Suppressor macrophage (primary cell): ENCODE data around the gene DPP9.

ENCODE experiments used
- DNase-seq, 4 experiments: peaks; one replicate each; pipeline ENCODE4 v3.0.0-alpha.2; 2020 to 2022

DPP9 gene

DNA sequence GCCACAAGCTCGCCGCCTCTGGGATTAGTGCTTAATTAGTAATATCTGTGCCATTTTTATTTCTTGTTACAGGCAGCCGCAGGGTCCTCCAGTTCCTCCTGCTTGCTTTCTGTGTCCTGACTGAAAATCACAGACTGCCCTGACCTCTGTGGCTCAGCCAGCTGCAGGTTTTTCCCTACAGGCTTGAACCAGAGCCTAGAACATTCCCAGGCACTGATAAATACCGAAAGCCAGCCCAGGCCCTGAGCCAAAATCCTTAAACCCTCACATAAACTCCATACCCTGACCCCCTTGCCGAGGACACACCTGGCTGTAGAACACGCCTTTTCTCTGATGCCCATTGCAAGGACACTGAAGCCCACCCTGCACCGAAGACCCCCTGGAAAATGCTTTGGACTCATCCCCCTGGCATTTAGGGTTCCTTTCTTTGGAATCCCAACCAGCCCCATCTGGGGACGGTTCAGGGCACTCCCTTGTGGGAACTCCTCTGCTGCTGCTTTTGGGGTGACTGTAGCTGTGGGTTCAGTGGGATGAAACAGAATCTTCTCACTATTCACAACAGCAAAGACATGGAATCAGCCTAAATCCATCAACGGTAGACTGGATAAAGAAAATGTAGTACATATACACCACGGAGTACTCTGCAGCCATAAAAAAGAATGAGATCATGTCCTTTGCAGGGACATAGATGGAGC is 15.5 kb downstream of the DPP9 start:
- no peak for DNase-seq

DNA sequence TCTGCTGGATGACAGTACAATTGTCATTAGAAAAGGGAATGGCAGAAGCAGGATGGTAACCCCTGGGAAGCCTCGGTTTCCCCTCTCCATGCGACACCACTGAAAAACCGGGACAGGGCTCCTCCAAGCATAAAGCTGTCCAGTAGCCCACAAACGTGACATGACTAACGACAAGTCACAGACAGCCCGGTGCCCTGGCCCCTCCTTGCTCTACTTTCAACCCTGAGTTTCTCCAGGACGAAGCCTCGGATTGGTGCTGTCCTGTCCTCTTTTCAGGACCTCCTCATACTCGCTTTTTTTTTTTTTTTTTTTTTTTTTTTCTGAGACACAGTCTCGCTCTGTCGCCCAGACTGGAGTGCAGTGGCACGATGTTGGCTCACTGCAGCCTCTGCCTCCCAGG is 16.3 kb downstream of the DPP9 start:
- no peak for DNase-seq

DNA sequence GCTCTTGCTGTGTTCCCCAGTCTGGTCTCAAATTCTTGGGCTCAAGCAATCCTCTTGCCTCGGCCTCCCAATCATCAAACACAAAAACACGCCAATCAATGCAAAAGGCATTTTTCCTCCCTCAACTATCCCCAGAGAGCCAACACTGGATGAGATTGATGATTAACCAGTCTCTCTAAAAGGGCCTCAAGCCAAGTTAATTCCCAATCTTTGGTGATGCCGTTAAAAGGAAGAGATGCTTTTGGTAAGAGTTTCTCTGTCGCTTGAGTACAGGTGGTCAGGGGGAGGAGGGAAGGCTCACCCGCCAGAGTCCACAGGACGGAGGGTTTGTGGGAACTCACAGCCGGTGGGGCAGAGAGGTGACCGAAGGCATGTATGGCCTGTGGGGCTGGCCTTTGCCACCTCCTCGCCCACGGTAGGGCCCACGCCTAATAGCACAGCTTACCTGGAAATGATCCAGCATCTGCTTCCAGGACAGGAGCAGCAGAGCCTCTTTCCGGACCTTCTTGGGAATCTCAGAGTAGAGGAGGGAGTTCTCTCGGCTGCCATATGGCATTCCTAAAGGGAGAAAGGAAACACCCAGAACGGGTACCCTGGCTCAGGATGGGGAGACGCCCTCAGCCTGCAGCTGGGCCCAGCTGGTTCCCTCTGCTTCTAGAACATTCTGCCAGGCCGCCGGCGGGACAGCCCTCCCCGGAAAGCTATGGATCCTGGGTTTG is 18.1 kb downstream of the DPP9 start:
- no peak for DNase-seq

DNA sequence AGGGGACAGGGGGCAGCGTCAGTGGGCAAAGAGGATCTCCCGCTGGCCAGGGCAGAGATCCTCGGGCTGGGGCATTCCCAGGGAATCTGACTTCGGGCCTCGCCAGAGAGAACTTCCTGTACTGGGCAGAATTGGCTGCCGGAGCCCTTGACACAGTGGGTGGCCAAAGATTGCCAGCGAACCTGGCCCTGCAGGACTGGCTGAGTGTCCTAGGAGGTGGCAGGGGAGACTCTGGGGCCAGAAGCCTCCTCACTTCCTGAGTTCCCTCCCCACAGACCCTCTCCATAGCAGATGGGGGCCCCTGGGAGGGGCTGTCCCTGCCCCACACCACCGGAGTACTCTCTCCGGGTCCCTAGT is 19.3 kb downstream of the DPP9 start:
- DNase-seq: no peak

DNA sequence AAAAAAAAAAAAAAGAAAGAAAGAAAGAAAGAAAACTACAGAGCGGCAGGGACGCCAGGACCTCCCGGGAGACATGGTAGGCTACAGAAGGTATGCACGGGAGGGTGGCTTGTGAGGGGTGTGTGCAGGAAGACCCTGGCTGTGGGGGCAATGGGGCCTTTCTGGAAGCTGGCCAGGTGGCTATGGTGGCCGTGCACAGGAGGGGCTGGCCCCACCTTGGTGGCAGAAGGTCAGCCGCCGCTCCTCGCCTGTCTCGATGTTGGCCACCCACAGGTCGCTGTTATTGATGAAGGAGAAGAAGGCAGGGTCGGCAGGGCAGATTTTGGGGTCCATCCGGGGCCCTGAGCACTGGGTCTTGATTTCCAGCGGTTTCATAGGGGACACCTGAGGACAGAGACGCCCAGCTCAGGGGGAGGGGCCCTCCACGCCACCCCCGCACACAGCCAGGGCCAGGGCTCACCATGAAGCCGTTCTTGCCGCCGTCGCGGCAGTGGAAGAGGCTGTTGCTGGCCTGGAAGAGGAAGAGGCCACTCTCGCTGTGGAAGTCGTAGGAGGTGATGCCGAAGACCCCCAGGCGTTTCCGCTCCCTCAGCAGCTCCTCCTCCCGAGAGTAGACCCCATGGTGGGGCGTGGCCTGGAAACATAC is 19.8 kb downstream of the DPP9 start:
- DNase-seq: no peak

DNA sequence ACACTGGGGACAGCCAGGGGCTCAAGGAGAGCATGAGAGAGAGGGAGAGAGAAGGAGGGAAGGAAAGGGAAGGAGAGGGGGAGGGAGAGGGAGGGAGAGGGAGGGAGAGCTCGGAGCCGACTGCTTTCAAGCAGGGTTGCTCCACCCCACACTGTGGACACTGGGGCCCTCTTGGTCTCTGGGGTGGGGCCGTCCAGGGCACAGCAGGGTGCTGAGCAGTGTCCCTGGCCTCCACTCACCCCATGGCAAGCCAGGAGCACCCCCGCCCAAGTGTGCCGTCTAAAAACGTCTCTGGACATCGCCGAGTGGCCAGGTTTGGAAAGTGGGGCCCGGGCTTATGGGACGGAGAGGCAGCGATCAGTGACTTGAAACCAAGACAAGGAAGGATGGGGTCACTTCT is 20.9 kb downstream of the DPP9 start:
- no peak for DNase-seq

DNA sequence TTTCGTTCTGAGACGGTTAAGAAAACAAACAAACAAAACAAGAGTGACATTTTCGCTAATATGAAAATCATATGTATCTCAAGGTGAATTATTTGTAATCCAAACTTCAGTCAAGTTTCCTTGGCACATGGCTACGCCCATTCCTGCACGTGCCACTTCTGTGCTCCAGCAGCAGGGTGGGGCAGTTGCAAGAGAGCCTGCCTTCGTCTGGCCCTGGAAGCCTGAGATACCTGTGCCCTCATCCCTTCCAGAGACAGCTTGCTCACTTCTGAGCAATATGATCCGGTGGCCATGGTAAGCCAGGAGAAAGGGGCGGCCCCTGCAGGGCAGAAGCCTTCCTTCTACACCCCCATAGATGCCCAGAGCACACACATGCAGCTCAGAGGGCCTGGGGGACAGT is 22.1 kb downstream of the DPP9 start:
- DNase-seq: no peak

DNA sequence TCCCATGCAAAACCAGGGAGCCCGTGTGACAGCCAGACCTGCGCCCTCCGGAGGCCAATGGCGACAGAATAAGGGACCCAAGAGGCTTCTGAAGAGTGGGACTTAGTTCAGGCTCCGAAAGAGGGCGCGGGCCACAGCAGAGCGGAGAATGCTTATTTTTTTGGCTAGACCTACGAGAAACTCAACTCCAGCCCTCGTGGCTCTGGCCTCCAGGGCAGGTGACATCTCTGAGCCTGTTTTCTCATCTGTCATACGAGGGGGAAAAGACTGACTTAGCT is 23.0 kb downstream of the DPP9 start:
- no peak for DNase-seq

DNA sequence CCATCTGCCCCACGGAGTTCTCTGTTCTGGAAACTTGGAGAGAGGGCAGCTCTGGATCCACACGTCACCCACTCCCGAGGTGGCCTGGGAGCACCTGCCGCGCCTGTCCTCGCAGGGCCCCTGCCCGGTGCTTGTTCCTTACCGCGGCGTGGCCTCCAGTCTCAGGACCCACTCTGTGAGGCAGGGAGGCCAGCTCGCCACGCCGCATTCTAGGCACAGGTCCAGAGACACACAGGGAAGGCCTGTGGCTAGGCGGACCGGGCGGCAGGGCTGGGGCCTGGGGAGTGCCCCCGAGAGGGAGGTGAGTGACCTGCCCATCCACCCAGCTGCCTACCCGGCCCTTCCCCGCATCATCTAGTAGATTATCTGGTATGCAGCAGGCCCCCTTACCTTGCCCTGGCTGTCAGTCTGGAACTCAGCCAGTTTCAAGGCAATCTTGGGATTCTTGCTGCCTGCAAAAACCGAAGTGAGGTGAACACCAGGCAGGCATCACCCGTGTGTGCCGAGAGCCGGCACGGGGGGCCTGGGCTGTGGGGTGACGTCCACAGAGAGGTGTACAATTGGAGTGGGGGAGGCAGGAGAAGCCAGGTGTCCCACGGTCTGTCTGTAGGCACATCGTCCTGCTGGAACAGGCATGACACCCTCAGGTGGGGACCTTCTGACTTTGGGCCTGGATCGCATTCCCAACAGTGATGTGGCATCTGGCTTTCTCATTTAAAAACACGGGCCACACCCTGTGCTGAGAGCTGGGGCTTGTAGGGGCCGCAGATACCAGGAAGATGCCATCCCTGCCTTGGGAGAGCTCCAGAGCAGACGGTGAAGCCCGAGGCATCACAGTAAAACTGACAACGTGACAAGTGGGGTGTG is 23.6 kb downstream of the DPP9 start:
- DNase-seq: no peak

DNA sequence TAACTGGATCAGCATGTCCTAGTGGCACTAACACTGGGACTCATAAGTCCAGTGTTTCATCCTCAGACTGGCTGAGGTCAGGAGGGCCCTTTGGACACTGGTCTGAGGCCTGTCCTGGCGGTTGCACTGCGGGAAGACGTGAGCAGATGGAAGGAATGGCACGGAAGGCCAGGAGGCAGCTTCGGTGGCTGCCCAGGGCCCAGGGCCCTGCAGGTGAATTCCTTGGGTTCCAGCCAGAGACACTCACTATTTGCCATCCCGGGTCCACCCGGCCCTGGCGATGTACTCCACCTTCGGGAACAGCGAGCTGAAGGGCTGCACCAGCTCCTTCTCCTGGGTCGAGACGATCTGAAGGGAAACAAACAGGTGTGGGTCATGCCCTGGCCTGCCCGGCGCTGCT is 26.3 kb downstream of the DPP9 start:
- DNase-seq: no peak

DNA sequence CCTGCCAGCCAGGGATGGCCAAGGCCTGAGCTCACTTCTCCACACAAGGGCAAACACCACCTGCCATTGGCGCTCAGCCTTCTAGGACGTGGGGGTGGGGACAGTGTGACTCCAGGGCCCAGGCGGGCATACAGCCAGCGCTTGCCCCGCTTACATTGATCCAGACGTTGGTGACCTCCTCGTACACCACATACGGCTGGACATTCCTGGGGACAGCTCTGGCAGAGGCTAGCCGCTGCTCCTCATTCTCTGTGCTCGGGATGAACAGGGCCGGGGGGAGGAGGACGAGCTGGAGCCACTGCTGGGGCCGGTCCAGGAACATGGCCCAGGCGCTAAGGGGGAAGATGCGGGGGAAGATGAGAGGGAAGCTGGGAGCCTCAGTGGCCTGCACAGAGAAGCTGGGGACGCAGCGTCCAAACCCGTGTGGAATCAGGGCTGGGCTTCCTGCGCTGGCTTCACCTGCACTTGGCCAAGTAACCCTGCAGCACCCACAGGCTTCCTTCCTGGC is 28.4 kb downstream of the DPP9 start:
- no peak for DNase-seq

DNA sequence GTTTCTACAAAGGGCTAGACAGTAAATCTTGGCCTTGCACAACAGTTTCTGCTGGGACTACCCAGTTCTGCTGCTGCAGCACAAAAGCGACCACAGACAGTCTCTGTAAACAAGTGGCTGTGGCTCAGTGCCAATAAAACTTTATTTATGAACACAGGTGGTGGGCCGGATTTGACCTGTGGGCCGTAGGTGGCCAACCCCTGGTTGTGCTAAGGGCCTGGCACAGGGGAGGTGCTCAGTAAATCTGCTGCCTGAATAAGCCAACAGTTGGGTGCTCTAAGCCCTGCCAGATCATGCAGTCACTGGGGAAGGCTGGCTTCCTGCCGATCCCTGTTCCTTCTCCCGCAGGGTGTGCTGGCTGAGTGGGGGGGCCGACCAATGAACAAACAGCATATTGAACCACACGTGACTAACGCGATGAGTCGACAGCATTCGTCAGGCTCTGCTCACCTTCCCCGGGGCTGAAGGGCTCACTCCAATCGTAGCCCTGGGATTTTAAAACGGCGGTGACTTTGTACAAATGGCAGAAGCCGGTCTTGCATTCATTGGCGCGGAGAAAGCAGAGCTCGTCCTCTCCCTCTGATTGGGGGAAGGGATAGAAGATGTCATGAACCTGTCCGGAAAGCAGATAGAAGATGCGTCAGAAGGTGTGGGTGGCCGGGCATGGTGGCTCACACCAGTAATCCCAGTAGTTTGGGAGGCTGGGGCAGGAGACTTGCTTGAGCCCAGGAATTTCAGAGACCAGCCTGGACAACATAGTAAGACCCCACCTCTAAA is 29.2 kb downstream of the DPP9 start:
- DNase-seq: peak in 3 of 4 experiments; percentile 42 to 70 (median 57)

DNA sequence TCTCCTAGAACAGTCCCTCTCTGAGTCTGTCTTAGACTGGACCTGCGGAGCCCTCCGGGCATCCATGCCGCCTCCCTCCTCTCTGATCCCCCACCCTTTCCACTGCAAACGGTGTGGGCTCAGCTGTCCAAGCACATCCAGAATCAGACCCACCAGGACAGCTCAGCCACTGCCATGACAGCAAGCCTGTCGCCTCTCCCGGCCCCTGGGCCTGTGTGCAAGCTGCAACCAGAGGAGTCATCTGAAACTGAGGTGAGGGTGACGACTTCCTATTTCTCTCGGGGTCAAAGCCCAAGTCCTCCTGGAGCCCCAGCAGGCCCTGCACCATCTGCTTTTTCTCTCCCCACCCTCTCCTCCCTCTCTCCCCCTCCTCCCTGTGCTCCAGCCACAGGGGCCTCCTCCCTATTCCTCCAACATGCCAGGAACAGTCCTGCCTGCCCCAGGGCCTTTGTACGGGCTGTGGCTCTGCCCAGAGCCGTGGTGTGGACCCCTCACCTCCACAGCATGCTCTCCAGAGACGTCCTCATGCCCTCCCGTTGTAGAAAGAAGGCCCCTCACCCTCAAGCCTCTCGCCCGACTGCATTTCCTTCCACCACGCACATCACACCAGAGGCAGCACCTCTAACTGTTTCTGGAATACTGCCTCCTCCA is 30.0 kb downstream of the DPP9 start:
- DNase-seq: peak in 3 of 4 experiments; percentile 13 to 46 (median 38)

DNA sequence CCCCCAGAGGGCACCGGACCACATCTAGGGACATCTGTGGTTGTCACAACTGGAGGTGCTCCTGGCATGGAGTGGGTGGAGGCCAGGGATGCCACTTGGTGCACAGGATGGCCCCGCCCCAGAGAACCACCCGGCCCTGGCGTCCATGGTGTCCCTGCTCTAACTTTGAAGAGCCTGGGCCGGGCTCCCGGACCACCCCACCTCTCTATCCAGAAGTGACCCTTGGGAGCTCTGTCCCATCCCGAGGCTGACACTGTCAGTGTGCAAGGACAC is 30.6 kb downstream of the DPP9 start:
- DNase-seq: no peak

DNA sequence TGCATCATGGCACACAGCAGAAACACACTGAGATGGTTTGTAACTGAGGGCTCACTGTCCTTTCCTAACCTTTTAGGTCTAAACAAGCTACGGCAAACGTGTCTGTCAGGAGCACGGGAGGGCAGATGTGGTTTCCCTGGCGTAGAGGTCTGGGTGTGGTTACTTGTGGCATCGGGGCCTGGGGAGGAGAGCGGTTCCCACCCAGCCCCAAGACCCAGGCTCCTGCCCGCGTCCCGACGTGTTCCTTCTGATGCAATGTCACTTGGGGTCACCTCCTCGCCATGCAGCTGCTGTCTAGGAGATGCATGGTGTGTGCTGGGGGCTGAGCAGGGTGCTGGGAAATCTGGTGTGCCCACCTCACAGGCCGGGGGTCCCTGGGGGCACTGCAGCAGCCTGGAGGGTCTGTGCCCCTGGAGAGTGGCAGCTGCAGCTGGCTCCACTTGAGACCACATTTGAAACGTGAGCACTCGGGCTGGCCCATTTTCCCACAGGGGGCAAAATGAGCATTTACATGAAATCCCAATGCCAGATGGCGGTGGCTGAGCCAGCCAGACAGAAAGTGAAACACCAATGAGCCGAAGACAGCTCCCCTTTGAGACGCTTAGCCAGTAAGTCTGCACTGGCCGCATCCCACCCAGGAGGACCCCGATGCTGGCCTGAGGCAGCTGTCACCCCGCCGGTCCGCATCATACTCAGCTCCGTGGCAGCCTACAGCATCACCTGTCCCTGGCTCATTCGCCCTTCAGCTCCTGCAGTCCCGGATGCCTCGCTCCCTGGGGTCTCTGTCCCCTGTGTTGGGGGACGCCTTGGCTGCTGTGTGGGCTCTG is 31.2 kb downstream of the DPP9 start:
- no peak for DNase-seq

DNA sequence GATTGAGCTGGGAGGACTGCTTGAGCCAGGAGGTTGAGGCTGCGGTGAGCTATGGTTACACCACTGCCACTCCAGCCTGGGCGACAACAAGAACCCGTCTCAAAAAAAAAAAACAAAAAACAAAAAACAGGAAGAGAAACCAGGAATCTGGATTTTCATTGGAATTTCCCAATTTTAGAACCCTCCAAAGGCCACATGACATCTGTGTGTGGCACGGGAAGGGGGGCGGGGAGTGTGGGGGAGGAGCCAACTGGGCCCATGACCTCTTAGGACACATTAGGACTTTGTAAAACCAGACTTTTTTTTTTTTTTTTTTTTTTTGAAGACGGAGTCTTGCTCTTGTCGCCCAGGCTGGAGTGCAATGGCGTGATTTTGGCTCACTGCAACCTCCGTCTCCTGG is 32.3 kb downstream of the DPP9 start:
- peak; percentile 90 to 97 (median 94) for DNase-seq

DNA sequence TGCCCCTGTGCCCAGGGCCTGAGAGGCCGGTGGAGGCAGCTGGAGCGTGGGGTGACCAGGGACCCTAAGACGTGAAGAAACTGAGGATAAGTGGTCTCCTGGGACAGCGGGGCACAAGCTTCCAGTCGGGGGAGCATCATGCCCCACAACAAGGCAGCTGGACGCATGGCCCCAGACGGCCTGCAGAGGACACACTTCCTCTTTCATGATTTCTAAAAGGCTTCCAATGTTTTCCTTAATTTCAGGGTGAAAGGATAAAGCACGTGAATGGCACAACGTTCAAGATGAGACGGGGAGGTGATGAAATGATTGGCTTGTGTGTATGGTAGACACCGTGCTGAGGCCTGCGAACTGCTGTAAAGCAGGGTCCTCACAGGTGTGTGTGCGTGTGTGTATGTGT is 33.3 kb downstream of the DPP9 start:
- DNase-seq: peak; percentile 31 to 73 (median 63)

DNA sequence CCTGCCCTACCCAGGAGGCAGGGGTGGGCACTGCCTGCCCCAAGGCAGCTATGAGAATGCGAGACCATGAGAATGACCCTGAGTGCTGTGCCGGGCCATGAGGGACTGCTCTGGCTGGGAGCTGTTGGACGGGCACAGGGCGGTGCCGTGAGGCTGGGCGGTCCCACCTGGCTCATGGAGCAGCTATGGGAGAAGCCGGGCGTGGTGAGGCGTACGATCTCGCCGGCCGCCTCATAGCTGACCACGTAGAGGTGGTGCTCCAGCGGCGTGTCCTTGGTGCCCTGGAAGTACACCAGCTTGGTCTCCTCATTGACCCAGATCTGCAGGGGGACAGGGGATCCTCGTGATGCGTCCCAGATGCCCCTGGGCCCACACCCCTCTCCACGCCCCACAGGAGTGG is 34.2 kb downstream of the DPP9 start:
- DNase-seq: no peak

DNA sequence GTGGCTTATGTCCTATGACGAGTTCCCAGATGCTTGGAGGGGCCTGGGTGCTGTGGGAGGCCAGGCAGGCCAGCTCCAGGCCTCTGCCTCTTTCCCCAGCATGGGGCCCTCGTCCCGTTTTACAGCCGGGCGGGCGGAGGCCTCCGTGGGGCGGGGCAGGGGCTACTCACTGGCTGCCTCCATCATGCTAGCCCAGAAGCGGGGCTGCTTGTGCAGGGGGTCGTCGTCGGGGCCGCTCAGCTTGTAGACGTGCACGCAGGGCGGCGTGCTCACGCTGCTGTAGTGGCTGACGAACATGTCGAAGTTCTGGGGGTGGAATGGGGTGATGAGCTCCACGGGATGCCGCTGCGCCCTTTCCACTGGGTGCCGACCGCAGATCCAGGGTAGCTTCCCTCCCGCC is 35.1 kb downstream of the DPP9 start:
- DNase-seq: no peak

DNA sequence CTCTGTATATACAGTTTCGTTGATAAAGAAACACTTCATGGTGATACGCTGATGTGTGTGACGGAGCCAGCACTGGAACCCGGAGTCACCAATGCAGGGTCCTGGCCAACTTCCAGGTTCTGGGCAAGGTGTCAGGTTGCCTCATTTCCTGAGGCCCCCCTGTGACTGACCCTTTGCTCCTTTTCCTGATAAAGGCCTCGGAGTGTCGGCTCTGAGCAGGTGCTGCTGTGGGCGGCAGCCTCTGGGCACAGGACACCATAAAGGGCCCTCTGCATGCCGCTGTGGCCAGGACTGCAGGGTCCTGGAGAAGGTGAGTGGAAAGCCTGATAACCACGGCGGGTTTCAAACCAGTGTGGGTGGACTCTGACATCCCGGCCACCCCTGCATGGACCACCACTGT is 36.2 kb downstream of the DPP9 start:
- DNase-seq: no peak

DNA sequence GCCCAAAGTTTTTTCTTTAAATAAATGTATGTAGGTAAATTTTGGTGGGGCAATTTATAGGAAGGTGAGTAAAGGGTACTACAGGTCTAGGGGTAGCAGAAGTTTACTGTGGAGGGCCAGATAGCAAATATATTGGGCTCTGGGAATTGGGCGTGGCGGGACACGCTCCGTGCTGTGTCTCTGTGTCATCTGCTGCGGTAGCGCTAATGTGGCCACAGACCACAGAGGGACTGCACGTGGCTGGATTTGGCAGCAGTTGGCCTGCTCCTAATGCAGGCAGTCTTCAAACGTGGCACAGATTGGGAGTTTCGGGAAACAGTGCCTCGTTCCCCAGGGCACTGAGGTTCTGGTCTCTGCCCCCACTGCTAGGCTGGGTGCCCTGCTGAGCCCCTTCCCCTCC is 36.9 kb downstream of the DPP9 start:
- DNase-seq: no peak
